ENCODE results near the gene DGKH. TPM values are rescaled to one million over a fixed set of nuclear protein-coding genes. Genes with fewer than 3 reads are reported as not detected.
"Not testable (repeated sequence)": the region's sequence is repeated elsewhere in the genome, so short reads cannot be mapped to it uniquely, and the experiment has no call there.

Gene DGKH
- total RNA-seq, 2 donors from 2014 or later, result 4.0 to 8.8 TPM

DNA sequence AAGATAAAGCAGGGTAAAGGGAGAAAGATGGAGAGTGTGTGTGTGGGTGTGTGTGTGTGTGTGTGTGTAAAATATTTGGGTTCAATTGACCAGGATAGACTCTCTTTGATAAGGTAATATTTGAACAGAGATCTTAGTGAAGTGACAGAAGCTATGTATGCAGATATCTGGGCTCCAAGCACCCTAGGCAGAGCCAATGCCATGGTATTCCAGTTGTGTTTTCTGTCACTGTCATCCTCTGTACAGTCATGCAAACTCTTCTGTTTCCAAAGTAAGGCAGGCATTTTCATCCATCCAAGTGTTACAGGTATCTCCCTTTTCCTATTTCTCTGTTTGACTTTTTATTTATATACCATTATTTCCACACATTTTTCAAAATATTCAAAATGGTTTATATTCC lies 13.5 kb downstream of the DGKH start:
- no peak for ATAC-seq

DNA sequence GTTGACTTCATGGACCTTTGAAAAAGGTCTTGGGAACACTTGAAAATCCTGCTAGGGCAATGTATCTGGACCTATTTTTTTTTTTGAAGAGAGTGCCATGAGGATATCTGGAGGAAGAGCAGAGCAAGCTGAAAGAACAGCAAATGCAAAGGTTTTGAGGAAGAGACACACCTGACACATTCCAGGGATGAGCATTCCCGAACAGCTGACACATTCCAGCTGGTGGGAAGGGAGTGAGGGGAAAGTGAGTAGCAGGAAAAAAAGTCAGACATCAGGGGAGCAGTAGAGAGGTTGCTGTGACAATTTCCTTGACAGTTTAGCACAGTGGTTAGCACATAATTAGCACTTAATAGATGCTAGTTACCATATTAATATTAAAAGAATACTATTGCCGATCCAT lies 14.7 kb downstream of the DGKH start:
- ATAC-seq (no peak), DNase-seq (no peak)
- intact Hi-C loops (cut with DNase I), result no loop called here

More for the DNA sequence above, 13.5 kb downstream of the DGKH start:
- no peak for DNase-seq
- intact Hi-C loops (cut with DNase I), result no loop called here

DNA sequence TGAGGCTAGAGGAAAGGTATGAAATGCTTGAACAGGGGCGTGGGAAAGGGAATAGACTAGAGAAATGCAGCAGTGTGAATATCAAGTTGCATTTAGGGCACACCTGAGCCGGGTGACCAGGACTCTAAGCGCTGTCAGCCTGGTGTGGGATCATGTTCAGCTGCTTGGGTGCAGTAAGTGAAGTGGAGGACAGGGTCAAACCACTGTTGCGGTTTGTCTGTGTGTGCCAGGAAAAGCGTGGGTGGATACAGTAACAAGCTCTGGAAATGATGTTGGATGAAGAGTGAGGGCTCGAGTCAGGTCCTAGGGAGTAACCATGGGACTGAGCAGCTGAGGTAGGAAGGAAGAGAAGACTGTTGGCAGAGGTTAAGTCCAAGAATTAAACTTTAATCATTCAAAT lies 15.8 kb downstream of the DGKH start:
- intact Hi-C loops (cut with DNase I), result no loop called here
- no peak for DNase-seq

DNA sequence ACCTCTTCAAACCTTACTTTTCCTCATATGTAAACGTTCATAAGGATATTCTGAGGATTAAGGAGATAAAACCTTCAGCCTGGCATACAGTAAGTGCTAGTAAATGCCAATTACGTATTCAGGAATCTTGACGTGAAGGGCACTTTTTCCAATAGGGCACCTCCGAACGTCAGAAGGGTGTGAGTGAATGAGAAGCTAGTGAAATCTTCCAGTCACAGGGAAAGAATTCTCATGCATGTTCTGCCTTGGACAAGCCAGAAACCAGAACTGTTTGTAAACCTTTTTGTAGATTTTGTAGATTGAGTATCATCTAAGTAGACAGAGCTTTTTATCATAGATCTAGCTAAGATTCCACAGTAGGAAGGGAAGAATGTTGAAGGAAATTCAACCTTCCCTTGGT lies 16.5 kb downstream of the DGKH start:
- intact Hi-C loops (cut with DNase I), result no loop called here
- ATAC-seq (no peak), DNase-seq (no peak)

More for the DNA sequence above, 15.8 kb downstream of the DGKH start:
- ATAC-seq, result no peak

DNA sequence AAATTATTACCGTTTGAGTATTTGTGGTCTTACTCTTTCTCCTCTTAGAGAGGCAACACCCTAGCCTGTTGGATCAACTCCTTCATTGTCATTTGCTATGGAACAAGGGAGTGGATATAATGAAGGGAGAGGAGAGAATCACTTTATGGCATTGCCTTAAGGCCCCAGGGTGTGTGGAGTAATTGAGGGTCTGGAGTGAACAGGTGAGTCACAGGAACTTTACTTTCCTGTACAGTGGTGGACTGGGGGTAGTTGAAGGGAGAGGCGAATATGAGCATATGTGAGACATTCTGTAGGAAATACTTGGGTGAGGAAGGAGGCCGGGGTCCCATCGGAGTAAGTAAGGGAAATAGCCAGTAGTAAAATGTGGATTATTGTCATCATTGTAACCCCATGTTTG lies 17.0 kb downstream of the DGKH start:
- DNase-seq (no peak), ATAC-seq (no peak)
- intact Hi-C loops (cut with DNase I), result no loop called here

DNA sequence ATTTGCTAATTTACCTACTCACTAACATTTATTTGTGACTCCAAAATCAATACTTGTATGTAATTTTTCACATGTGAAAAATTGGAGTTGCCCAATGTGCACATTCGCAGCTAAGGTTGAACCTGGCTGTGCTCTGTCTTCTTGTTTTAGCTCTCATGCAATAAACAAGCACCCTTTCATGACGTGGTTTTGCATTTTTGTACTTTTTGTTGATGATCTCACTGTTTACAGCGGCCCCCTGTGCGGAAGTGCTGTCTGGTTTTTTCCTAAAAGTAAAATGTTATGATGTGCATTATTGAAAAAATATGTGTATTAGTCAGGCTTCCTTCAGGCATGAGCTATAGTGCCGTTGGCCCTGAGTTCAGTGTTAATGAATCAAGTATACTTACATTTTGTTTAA lies 18.1 kb downstream of the DGKH start:
- intact Hi-C loops (cut with DNase I), result no loop called here
- DNase-seq (no peak), ATAC-seq (no peak)

DNA sequence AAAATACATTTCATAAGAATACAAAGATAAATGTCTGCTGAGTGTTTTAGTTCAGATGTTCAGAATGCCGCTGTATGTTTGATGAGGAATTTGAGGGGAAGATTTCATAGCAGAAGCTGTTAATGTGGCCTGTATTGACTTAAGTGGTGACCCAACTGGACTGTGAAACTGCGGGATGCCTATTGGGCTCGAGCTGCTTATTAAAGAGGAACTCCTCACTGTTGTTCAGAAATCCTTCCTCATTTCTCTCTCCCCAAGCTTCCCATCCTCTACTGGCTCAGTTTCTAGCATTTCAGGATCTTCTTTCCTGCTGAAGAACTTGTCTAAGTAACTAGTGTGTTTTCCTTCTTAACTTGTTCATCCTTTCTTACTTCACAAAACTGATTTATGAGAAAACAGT lies 20.4 kb downstream of the DGKH start:
- intact Hi-C loops (cut with DNase I), result no loop called here

DNA sequence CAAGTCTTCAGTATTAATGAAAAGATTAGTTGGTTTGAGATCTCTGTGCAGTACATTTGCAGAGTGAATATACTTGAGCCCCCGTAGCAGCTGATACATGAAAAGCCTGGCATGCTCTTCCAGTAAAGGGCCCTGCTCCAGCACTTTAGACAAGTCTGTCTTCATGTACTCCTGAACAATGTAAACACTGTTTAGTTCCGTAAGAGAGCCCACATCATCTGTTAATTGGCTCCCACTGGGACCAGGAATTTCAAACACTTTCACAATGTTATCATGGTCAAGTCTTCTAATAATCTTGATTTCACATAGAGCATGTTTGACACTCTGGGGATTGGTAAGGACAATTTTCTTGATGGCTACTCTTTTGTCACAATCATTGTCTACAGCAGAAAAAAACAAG lies 22.2 kb downstream of the DGKH start:
- intact Hi-C loops (cut with DNase I); ATAC-seq; DNase-seq: not testable (repeated sequence)

More for the DNA sequence above, 20.4 kb downstream of the DGKH start:
- DNase-seq, result no peak
- ATAC-seq, result no peak

DNA sequence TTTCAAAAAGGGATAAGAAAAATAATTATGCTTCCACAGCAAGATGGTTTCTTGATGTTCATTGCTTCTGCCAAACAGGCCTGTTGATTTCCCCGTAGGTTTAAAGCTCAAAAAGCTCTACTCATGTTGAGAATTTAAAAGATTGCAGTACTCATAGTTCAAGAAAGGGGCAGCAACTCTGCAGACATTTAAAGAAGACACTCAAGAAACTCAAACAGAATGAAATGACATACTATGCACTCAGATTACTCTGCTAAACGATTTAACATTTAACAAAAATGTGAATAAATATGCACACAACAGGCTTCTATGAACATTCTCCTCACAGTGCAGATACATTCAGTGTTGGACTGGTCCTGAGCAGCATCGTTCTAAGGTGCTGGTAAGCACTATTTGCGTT lies 22.7 kb downstream of the DGKH start:
- not testable (repeated sequence) for DNase-seq, ATAC-seq

DNA sequence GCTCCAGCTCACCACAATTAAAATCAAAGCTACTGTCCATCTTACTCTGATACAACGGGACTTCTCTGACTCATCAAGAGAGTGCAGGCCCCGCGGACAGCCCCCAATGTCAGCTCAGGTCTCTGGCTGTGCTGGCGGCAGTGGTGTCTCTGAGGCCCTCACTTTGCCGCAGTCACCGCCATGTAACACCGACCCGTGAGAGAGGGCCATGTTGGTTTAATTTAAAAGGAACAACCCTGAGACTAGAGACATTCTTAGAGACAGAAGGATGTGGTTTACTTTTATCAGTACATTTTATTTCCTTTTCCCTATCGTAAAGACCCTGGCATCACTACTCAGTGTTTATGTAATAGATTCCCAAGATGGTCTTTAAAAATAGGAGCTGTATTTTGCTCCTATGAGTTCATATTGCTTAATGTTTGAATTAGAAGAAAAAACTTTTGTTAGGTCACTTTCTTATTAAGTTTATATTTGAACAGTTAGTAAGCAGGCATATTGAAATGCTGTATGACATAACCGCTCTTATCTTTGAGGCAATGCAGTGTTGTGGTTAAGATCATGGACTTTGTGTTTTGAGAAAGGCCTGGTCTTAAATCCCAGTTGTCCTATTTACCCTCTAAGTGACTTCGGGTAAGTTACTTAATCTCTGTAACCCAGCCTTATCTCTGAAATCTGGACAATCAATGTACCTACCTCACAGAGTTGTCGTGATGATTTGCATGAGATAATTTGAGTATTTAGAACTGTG lies 23.4 kb downstream of the DGKH start:
- DNase-seq (no peak), ATAC-seq (no peak)
- intact Hi-C loops (cut with DNase I), result no loop called here

More for the DNA sequence above, 22.7 kb downstream of the DGKH start:
- intact Hi-C loops (cut with DNase I), result not testable (repeated sequence)

DNA sequence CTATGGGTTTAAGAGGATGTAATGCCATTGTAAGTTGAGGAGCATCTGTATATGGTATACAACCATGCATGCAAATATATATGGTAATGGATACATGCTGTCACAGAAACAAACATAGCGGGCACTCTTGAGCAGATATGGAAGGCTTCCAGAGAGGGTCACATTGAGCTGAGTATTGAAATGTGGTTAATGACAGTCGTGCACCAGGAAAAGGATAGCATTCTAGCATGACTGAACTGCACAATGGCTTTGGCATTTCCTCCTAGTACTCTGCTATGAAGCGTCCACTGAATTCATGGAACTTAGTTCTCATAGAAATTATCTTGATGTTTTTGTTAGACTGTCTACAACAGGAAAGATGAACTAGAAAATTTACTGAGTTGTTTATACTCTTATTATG lies 25.2 kb downstream of the DGKH start:
- ATAC-seq, result peak in 1 of 2 donors; percentile 19
- DNase-seq, result no peak
- intact Hi-C loops (cut with DNase I), result no loop called here

DNA sequence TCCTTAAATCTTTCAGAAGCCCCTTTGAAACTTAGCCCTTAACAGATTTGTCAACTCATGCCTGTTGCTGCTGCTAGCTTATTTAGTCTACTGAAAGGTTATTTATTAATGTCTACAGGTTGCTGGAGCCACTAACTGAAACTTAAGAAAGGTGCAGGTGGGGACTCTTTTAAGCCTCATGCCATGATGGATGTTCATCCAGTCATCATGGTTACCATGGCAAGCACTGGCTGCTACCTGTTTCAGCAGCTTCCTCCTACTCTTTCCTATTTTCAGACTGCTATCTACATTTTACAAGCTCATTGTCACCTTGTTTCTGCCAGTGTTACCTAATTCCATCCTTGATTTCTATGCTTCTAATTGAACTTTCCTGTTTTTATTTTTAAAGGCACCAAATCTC lies 27.1 kb downstream of the DGKH start:
- intact Hi-C loops (cut with DNase I), result no loop called here
- no peak for DNase-seq
- ATAC-seq, result no peak

DNA sequence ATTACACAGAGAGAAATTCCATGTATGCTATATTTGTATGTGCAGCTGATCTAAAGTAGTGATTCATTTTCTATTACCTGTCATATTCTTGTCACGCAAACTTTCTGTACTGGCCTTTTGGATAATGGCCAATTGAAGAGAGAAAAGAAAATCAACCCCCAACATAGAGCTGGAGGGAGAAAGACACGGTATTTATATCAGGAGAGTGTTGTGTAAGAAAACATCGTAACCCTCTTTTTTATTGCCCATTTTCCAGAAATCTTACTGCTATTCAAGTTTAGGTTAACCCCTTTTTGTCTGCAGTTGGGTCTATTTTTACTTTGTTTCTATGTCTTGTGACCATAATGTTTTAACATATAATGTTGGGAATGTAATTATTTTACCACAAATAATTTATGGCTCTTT lies 27.9 kb downstream of the DGKH start:
- intact Hi-C loops (cut with DNase I), result no loop called here
- no peak for DNase-seq
- no peak for ATAC-seq

DNA sequence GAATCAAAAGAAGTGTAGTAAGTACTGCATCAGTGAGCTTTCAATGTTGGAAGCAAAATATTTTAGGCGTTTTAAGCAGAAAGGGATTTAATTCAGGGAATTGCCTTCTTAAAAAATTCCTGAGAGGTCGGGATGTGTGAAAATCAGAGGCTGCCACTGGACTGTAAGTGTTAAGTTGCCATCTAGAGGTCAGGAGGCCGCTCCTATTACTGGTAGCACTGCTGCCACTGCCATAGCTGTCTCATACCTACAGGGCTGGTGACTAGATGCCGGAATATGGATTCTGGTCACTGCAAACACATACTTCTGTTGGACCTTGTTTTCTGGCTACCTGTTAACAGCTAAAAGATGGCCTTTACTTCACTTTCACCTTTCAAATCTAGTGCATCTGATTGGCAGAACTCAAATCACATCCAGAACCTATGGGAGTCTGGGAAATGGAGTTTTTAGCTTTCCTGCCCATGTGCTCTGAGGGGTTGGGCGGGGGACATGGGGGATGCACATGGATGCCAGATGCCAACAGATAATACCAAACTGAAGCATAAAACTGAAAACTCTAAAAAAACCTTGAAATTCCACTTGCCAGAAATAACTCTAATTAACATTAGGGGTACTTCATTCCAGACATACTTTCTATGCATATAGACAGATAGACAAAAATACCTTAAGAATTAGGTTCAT lies 29.8 kb downstream of the DGKH start:
- intact Hi-C loops (cut with DNase I), result no loop called here
- no peak for DNase-seq
- ATAC-seq, result peak in 1 of 2 donors; percentile 47

DNA sequence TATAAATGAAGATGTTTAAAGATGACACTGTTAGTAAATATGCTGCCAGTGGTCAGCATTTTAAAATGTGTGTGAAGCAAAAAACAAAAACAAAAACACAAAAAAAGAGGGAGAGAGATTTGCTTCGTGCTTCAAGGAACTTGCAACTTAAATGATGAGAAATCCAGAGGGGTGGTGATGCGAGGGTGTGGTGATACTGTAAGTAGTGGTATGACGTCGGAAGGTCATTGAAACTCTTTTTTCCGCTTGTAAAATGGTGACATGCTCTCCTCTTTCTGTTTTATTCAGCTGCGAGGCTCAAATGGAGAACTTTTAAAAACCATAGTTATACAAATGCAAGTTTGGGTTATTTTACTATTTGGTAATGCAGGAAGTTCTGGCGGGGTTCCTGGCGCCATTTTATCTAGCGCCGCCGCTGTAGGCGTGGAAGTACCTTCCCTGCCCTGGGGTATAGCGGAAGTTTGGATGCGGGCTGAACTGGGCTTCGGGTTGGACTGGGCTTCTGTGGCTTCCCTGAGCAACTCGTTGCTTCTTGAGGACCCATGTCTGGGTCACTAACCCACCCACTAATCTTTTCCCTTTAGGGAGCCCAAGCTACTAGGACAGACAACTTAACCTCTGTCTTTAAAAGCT lies 34.8 kb downstream of the DGKH start:
- intact Hi-C loops (cut with DNase I), result no loop called here

DNA sequence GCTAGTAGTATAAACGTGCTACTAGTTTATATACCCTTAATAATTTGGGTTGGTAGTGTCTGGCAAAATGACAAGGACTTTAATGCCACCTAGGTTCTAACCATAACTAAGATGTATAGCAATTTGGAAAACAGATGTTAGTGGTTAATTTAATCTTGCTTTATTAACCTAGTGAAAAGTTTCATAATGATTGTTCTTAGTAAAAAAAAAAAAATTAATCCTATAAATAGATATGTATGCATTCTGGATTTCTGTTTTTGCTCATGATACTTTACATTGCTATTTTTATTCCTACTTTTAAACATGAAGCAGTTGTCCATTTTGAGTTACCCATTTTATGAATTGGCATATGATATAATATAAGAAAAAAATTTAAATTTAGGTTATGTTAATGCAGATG lies 36.3 kb downstream of the DGKH start:
- ATAC-seq (no peak), DNase-seq (no peak)
- intact Hi-C loops (cut with DNase I), result no loop called here

More for the DNA sequence above, 34.8 kb downstream of the DGKH start:
- ATAC-seq (no peak), DNase-seq (no peak)

DNA sequence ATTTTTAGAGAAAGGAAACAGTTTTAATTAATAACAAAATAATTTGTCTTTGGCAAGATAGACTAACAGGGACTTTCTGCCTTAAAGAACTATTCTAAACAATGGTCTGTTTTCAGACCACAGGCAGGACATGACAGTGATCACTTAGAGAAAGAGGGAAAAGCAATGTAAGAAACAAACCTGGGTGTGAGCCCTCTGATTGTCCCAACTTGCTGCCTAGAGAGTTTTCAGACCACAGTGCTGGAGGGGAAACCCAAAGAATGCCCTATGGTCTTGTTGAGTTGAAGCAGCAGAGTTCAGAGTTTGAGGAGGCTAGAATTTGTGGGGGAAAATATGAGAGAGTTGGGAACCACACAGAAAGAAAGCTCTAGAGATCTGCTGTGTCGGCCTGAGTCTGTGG lies 38.1 kb downstream of the DGKH start:
- DNase-seq (no peak), ATAC-seq (no peak)
- intact Hi-C loops (cut with DNase I), result no loop called here

DNA sequence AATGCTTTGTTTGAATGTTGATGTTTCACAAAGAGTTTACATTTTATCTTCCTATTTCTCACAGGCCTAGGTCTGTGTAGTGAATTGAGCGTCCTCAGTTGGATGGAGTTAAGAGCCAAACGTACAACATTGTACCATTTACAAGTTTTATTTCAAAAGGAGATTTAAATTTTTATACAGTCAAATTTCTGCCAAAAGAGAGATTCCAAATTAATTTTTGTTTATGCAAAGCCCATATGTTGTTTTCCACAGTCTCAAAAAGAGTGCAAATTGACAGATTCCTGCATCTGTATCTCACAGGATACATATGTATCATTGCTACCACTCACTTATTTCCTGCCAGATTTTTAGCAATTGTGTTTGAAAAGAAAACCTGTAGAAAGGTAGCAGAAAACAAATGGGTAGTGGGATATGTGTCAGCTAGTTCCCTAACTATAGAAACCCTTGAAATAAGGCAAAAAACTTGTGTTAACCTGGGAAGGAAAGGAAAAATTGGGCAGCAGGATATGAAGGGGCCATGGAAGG lies 46.1 kb downstream of the DGKH start:
- DNase-seq, result no peak
- intact Hi-C loops (cut with DNase I), result no loop called here
- ATAC-seq, result no peak

DNA sequence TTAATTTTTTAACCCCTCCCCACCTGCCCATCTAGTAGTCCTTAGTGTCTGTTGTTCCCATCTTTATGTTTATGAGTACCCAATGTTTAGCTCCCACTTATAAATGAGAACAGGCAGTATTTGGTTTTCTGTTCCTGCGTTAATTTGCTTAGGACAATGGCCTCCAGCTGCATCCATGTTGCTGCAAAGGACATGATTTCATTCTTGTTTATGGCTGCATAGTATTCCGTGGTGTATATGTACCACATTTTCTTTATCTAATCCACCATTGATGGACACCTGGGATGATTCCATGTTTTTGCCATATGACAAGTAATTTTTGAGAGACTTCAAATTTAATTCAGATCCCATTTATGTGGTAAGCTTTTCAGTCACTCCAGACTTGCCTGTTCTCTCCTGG lies 47.8 kb downstream of the DGKH start:
- ATAC-seq; intact Hi-C loops (cut with DNase I); DNase-seq: not testable (repeated sequence)
